OCI-LY3 (cell line): ENCODE measurements around the gene EHMT1.

Source experiments
- CTCF ChIP-seq: fragments of 200-600, 300-600 bp; sonication (generic); IDR thresholded peaks from 2 replicates; pipeline ENCODE4 v1.5.1; 2014; ENCODE audit warnings: antibody characterized with exemption, low read length, low read depth
- EZH2phosphoT487 ChIP-seq: fragments of 200-600 bp; shearing (Covaris generic); IDR thresholded peaks from 2 replicates; pipeline ENCODE4 v1.6.1; 2018; ENCODE audit warnings: antibody characterized with exemption, mixed run types, low read depth

- TF ChIP-seq CTCF (no peak), EZH2phosphoT487 (no peak)
These were observed 89.9 kb downstream of the EHMT1 start for GRCh38 chr9:137708590-137709284.
